CD4-positive, alpha-beta T cell treated with Interleukin-6 for 4 hours (primary cell): ENCODE results near the gene GDI1.

Source experiments
- DNase-seq: peaks from one replicate; pipeline ENCODE4 v3.0.0-alpha.2; 2020; ENCODE audit warnings: mixed read lengths

GDI1 gene

DNA sequence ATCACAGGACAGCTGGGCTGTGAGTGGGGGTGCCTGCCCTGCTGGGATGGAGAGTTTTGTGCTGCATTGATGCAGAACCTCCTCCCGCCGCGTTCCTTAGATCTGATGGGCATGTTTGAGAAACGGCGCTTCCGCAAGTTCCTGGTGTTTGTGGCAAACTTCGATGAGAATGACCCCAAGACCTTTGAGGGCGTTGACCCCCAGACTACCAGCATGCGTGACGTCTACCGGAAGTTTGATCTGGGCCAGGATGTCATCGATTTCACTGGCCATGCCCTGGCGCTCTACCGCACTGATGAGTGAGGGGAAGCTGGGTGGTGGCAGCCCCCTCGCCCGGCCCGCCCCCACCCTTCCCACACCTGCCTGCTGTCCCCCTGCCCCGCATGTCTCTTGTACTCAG is 2.9 kb downstream of the GDI1 start:
- DNase-seq: no peak

DNA sequence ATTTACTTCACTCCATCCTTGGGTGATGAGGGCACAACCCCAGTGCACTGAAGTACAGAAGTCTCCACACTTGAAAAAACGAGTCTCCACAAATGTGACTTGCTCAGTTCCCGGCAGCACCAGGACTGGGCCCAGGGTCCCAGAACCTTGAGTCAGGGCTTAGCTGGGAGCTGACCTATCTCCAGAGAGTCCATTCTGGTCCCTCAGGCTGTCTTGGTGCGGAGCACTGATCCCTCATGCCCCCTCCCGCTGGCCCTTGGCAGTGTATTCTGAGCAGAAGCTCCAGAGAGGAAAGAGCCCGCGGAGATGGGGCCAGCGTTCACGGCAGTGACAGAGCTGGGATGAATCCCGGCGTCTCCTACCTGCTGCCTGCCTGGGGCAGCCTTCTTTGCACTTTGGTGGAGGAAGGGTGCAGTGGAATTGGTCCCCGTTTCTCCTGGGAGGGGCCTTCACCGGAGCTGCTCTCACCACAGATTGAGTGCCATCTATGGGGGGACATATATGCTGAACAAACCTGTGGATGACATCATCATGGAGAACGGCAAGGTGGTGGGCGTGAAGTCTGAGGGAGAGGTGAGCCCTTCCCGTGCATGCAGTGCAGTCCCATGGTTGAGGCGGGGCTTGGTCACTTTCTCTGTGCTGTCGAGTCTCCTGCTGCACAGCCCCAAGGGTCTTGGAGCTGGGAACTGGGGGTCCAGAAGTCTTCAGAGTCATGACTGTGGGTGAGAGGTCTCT is 3.8 kb downstream of the GDI1 start:
- DNase-seq: no peak

DNA sequence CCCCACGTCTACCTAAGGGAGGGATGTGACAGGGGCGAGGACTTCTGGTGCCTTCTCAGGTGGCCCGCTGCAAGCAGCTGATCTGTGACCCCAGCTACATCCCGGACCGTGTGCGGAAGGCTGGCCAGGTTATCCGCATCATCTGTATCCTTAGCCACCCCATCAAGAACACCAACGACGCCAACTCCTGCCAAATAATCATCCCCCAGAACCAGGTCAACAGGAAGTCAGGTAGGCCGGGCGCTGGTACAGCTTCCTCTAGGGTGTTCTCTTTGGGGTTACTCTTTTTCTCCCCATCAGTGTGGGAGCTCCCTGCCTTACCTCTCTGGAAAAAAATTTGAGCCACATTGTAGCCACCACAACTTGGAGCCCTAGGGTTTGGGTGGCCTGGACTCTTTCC is 4.6 kb downstream of the GDI1 start:
- peak; percentile 31 for DNase-seq

GRCh38 chrX:154441984-154442707 is 5.2 kb downstream of the GDI1 start:
- no peak for DNase-seq

GRCh38 chrX:154443479-154443910 is 6.5 kb downstream of the GDI1 start:
- DNase-seq: no peak

DNA sequence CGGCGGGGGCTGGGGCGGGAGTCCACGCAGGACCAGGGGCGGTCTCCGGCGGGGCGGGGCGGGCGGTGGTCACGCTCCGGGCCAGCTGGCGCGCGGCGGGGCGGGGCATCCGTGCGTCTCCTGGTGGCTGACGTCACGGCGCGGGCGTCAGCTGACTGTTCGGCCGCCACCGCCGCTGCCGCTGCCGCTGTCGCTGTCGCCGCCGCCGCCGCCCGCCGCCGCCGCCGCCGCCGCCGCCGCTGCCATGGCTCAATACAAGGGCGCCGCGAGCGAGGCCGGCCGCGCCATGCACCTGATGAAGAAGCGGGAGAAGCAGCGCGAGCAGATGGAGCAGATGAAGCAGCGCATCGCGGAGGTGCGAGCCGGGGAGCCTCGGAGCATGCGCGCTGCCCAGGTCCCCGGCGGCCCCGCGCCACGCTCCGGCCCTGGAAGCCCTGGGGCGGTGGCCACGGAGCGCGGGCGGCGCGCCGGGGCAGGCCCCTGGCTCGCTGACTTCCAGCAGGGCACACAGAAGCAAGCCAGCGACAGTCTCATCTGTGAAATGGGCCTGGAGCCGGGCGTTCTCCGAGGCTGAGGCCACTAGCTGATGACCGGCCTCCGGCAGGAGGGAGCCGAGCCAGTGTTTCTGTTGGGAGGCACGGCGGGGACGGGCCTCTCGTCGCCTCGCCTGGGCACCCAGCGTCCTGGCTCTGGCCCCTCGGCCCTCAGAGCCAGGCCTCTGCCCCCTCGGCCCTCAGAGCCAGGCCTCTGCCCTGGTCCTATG is 7.2 kb downstream of the GDI1 start, which contains the start of gene FAM50A:
FAM50A (plus strand) TSS at position 150 of the 763 bp plus-strand sequence; CDS start at position 245, 95 bp downstream.
- DNase-seq: peak; percentile 78

DNA sequence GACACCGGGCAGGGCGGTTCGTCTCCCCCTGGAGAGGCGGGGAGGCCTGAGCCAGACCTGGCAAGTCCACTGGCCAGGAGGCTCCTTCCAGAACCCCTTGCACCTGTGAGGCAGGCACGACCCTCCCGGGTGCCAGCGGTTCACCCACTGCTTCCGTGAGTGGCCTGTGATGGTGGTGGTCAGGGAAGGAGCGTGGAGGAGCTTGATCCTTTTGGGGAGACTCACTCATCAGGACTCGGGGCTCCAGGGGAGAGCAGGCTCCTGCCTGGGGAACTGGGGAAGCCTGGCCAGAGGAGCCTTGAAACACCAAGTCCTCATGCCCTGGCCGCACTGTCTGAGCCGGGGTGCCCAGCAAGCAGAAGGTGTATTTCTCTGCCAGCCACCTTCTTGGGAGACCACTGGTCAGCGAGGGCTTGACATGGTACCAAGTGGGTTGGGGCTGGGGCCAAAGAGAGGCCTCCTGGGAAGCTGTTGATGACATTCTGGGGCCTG is 7.8 kb downstream of the GDI1 start:
- no peak for DNase-seq

DNA sequence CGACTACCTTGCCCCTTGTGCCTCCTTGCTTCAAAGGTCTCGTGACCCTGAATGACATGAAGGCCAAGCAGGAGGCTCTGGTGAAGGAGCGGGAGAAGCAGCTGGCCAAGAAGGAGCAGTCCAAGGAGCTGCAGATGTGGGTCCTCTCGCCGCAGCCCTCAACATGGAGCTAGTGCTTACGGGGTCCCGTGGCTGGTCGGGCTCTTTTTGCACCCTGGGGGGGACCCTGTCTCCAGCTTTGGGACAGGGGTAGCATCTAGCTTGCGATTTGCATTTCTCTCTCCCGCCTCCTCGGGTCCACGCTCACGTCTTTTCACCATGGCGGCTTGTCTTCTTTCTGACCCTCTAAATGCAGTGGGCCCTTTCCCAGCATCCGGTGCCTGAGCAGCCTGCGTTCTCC is 8.8 kb downstream of the GDI1 start:
- DNase-seq: no peak

GRCh38 chrX:154446430-154446829 is 9.5 kb downstream of the GDI1 start:
- DNase-seq: no peak

GRCh38 chrX:154448484-154448883 is 11.5 kb downstream of the GDI1 start:
- no peak for DNase-seq

- no peak for DNase-seq
Measured at GRCh38 chrX:154449618-154450017, 12.7 kb downstream of the GDI1 start.

DNA sequence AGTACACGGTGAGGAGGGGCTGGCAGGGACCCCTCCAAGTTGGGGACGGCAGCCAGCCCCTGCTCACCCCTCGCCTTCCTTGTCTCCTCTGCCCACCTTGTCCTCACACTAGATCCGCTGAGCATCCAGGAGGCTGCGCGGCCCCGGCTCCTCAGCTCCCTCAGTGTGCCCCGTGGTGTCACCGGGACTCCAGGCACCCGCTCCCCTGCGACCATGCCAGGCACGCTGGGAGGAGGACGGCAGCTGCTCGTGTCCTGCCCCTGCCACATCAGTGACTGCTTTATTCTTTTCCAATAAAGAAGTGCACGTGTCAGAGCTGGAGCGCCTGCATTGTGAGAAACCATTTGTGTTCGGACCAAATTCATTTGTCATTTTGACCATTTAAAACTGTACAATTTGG is 13.4 kb downstream of the GDI1 start:
- no peak for DNase-seq

DNA sequence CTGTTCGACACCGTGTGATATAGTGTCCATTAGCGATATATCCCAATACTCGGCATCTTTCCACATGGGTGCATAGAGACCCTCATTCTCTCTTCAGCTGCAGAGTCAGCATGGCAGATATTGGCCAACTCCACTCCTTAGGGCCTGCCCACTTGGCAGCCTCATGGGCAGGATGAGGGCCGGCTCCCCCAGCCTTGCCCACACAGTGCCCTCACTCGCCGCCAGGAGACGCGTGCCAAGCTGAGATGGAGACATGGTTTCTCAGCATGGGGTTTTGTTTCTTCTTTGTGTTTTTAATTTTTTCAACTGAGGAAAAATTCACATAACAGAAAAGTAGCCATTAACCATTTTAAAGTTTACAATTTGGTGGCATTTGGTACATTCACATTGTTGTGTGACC is 15.9 kb downstream of the GDI1 start:
- no peak for DNase-seq

- DNase-seq: peak; percentile 73
Measured at GRCh38 chrX:154457491-154458115, 20.6 kb downstream of the GDI1 start.

- DNase-seq: peak; percentile 72
Measured at GRCh38 chrX:154458116-154458953, 21.4 kb downstream of the GDI1 start, which contains the start of gene PLXNA3. Gene PLXNA3, plus strand, starts transcription at chrX:154458281. Its CDS starts 1,903 bp downstream, at chrX:154460184.

DNA sequence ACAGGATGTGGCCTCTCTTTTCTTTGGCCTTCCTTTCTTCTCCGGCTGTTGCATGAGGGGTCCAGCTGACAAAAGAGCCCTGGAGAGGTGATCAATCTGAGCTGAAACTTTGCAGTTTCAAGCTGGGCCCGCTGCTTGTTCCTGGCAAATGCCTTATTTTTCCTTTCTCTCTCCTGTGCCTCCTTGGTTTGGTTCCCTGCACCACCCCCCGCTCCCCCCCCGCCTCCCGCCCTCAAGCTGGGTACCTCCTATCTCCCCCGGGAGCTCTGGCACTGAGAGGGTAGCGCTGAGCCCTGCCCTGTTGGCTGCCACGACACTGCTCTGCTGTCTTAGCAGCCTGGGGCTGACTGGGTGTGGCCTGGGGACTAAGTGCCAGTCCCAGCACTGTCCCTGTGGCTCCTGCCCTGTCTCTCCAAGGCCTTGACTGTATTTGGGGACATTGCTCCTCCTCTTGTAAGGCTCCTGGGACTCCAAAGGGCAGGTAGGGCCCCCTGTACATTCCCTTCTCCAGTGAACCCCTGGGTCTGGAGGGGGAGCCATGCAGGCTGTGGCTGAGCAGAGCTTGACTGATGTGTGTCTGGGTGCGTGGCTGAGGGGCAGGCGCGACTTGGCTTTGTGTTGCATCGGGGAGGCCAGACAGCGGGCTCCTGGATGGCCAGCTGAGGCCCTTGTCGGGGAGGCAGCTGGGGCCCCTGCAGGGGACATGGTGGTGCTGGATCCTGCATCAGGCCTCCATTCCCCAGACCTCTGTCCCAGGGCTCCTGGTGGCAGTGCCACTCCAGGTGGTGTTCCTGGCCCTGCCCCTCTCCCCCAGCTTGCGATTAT is 22.2 kb downstream of the GDI1 start:
- peak; percentile 36 for DNase-seq

DNA sequence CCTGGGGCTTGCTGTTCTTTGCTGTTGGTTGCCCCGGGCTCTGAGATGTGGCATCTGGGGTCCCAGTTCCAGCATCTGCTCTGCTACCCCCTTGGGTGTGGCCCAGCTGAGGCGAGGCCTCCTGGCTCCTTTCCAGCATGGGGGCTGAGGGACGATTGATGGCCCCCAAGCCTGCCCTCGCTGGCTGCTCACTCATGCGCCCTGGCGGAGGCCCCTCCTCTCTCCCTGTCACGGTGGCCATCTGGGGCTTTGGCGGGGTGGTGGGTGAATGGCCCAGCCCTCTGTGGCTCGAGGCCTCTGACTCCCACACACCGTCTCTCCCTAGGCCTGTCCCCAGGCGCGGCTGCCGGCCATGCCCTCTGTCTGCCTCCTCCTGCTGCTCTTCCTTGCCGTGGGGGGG is 22.9 kb downstream of the GDI1 start:
- no peak for DNase-seq

- no peak for DNase-seq
Measured at GRCh38 chrX:154460326-154460725, 23.4 kb downstream of the GDI1 start.

DNA sequence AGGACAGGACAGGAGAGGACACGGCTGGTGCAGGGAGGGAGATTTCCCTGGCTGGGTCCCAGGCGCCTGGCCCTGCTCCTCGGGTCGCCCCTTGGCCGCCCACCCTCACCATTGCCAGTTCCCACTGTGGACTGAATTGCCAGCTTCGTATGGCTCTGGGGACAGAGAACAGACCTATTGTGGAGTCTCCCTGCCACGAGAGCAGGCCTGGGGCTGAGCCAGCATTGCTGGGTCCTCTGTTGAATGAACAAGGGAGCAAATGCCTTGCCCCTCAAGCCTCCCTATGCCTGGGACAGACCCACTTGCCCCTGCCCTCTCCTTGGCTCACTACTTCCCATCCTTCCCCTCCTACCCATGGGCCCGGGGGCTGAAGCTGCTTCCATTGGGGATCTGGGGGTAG is 25.4 kb downstream of the GDI1 start:
- no peak for DNase-seq

- no peak for DNase-seq
Measured at GRCh38 chrX:154463611-154464220, 26.8 kb downstream of the GDI1 start.
